ENCODE data around the gene C15orf62.
A peak's percentile ranks its signal among the peaks of the same experiment; 100 is the strongest.

Gene C15orf62

GRCh38 chr15:40815042-40815698 is 45.4 kb downstream of the C15orf62 start:
- DNase-seq (ENCODE audit: low spot score): peak; percentile 34

GRCh38 chr15:40819048-40819447 is 49.3 kb downstream of the C15orf62 start:
- DNase-seq (ENCODE audit: low spot score): no peak

GRCh38 chr15:40821195-40821594 is 51.4 kb downstream of the C15orf62 start:
- no peak for DNase-seq (ENCODE audit: low spot score)

Measured in pons (tissue), 1 donor.